Esophagus muscularis mucosa (tissue), 4 donors: ENCODE data around the gene IGFBP2. TPM values are rescaled to one million over a fixed set of nuclear protein-coding genes. Genes with fewer than 3 reads are reported as not detected.
A peak's percentile ranks its signal among the peaks of the same experiment; 100 is the strongest.

Source experiments
- DNase-seq: peaks from one replicate; pipeline ENCODE4 v3.0.0-alpha.2; 2017; ENCODE audit errors: extremely low spot score
- H3K27ac ChIP-seq, 4 donors: fragments of 200-600 bp; sonication (generic); replicated peaks in 1 of 4; 1 replicate in 3 of 4; 2 replicates in 1 of 4; pipeline ENCODE4 v1.5.1; 2016 to 2019; ENCODE audit warnings: mild to moderate bottlenecking in 1 of 4
- H3K27me3 ChIP-seq, 4 donors: fragments of 200-600 bp; sonication (generic); one replicate each; pipeline versions ENCODE4 v1.5.1 to v1.6.0; 2016 to 2019
- H3K36me3 ChIP-seq, 4 donors: fragments of 200-600 bp; sonication (generic); one replicate each; pipeline ENCODE4 v1.5.1; 2016 to 2019
- H3K4me1 ChIP-seq, 4 donors: fragments of 200-600 bp; sonication (generic); one replicate each; pipeline ENCODE4 v1.5.1; 2016 to 2019
- H3K4me3 ChIP-seq, 4 donors: fragments of 200-600 bp; sonication (generic); 1 replicate in 2 of 4; 2 replicates in 2 of 4; pipeline ENCODE4 v1.5.1; 2016 to 2019; ENCODE audit warnings: mild to moderate bottlenecking in 4 of 4, moderate library complexity in 1 of 4
- H3K9me3 ChIP-seq, 4 donors: fragments of 200-600 bp; sonication (generic); 1 replicate in 3 of 4; 2 replicates in 1 of 4; pipeline ENCODE4 v1.5.1; 2016 to 2019
- CTCF ChIP-seq, 3 experiments: fragments of 200-600 bp in 2 of 3; fragments of 450-650 bp in 1 of 3; sonication (generic) in 2 of 3; IDR thresholded peaks; one replicate each; pipeline ENCODE4 v1.5.1; 2017 to 2019; ENCODE audit warnings: antibody characterized with exemption in 3 of 3, mild to moderate bottlenecking in 2 of 3, moderate library complexity in 1 of 3
- EP300 ChIP-seq: sonication (generic); formaldehyde crosslinking; IDR thresholded peaks from one replicate; pipeline ENCODE4 v1.6.1; 2017; ENCODE audit warnings: antibody characterized with exemption
- POLR2A ChIP-seq: fragments of 450-650 bp; IDR thresholded peaks from one replicate; pipeline ENCODE4 v1.6.1; 2017; ENCODE audit warnings: antibody characterized with exemption, moderate library complexity, mild to moderate bottlenecking, low read depth
- POLR2AphosphoS5 ChIP-seq, 2 donors: sonication (generic); formaldehyde crosslinking; IDR thresholded peaks; one replicate each; pipeline ENCODE4 v1.6.1; 2017; ENCODE audit warnings: antibody characterized with exemption in 2 of 2
- WGBS: methylation state at CpG from one replicate; pipeline ENCODE4 v1.1.5; 2018; 5-methylcytosine and 5-hydroxymethylcytosine counted together
- intact Hi-C: fragments of 100-400 bp; cut with DNase I; formaldehyde crosslinking; loops from one replicate; pipeline ENCODE4 v1.15.1; 2023
- total RNA-seq, 4 donors: library from RNA; depleted of rRNA; stranded (reverse); fragments of >200 nt; gene quantifications; one replicate each; pipeline versions ENCODE4 v1.1.0 to v1.2.1, GENCODE V29; 2016

The IGFBP2 gene
- total RNA-seq, 4 donors from 2014 or later = 188 to 446 (median 280) TPM

DNA sequence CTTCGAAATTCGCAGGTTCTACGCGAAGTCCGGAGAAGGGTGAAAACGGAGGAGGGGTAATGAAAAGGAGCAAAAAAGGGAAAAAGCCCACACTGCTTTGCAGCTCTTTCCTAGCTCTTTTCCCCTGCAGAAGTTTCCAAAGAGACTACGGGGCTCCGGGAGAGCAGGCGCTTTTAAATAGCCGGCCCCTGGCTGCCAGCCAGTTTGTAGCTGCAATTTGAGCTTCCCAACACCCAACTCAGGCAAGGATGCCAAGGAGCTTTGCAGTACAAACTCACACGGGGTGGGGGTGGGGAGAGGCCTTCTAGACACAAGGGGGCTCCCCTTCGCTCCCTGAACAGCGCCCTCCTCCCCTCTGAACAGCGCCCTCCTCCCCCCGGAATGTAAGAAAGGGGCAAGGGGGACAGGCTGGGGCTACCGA lies 62.2 kb downstream of the IGFBP2 start, which contains the start of gene IGFBP5:
Gene IGFBP5 (minus strand): TSS at position 149 of the 421 bp plus-strand sequence. CDS start 774 bp downstream, outside the sequence.
- Histone ChIP-seq H3K4me1 (peaks cover 47 to 98% (median 92%) of the 10 kb centered on the region in 4 donors), H3K9me3 (peaks cover 0 to 3% (median 0%) of the 10 kb centered on the region in 4 donors), H3K27me3 (peaks cover 0 to 12% (median 0%) of the 10 kb centered on the region in 4 donors), H3K27ac (peak within 1 kb of the TSS; percentile 84 to 94 (median 88)), H3K36me3 (no peaks in the 10 kb centered on the region), H3K4me3 (peak within 1 kb of the TSS; percentile 70 to 77 (median 74))
- intact Hi-C loops = loop anchor here (5.0 to 10.0 kb wide), 2 partner anchors 467 to 559 kb away; no protein-coding TSS in a partner anchor
- peak; percentile 97 for DNase-seq
- no peak for TF ChIP-seq EP300
- peak in 2 of 3 experiments; percentile 14 to 32 for TF ChIP-seq CTCF (IDR thresholded peaks at IDR 0.05)
- peak; percentile 63 for TF ChIP-seq POLR2A
- peak; percentile 76 to 93 for TF ChIP-seq POLR2AphosphoS5 (IDR thresholded peaks at IDR 0.05)
- WGBS = 6% methylated on average over 13 of the region's 16 CpGs

DNA sequence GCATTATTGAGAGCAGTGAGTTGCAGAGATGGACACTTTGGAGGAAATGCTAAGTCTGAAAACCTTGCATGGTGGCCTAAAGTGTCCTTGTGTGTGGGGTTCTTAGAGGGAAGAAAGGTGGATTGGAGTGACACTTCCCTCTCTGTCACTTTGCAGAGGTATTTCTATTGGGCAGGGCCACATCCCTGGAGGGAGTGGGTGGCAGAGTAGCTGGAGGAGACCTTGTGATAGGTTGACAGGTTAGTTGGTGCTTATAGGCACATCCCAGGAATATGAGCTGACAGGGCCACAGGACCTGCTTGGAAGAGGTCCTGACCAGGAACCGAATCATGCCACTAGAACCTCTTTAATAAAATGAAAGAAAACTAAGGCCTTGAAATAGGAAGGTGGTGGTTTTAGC lies 63.1 kb downstream of the IGFBP2 start:
- DNase-seq = no peak
- 65% methylated on average over 1 of the region's 1 CpG for WGBS
- H3K36me3 ChIP-seq = no peaks in the 10 kb centered on the region

GRCh38 chr2:216696751-216697560 lies 63.7 kb downstream of the IGFBP2 start:
- Histone ChIP-seq H3K4me3 (no peak overlapping the region), H3K4me1 (peaks cover 49 to 90% (median 88%) of the 10 kb centered on the region in 4 donors), H3K27me3 (peaks cover 0 to 12% (median 0%) of the 10 kb centered on the region in 4 donors), H3K27ac (peak overlapping the region; percentile 84 to 94 (median 88)), H3K36me3 (no peaks in the 10 kb centered on the region), H3K9me3 (peaks cover 0 to 3% (median 0%) of the 10 kb centered on the region in 4 donors)
- intact Hi-C loops = loop anchor here (5.0 to 10.0 kb wide), 2 partner anchors 465 to 558 kb away; no protein-coding TSS in a partner anchor
- WGBS = 30% methylated on average over 7 of the region's 7 CpGs
- TF ChIP-seq CTCF (IDR thresholded peaks at IDR 0.05) (peak; percentile 65 to 75 (median 66)), POLR2A (no peak)
- DNase-seq = no peak

More for the DNA sequence above, 63.1 kb downstream of the IGFBP2 start:
- peak overlapping the region; percentile 84 to 94 (median 88) for H3K27ac ChIP-seq
- H3K27me3 ChIP-seq = peaks cover 0 to 12% (median 0%) of the 10 kb centered on the region in 4 donors
- peaks cover 0 to 3% (median 0%) of the 10 kb centered on the region in 4 donors for H3K9me3 ChIP-seq
- no peak overlapping the region for H3K4me3 ChIP-seq
- TF ChIP-seq CTCF (IDR thresholded peaks at IDR 0.05) (no peak), POLR2A (no peak), EP300 (no peak), POLR2AphosphoS5 (IDR thresholded peaks at IDR 0.05) (no peak)
- intact Hi-C loops = loop anchor here (5.0 to 10.0 kb wide), 2 partner anchors 466 to 558 kb away; no protein-coding TSS in a partner anchor
- H3K4me1 ChIP-seq = peaks cover 49 to 96% (median 93%) of the 10 kb centered on the region in 4 donors

GRCh38 chr2:216698293-216698692 lies 65.1 kb downstream of the IGFBP2 start:
- peak overlapping the region; percentile 84 to 94 (median 88) for H3K27ac ChIP-seq
- peaks cover 49 to 80% (median 76%) of the 10 kb centered on the region in 4 donors for H3K4me1 ChIP-seq
- H3K27me3 ChIP-seq = peaks cover 0 to 6% (median 0%) of the 10 kb centered on the region in 4 donors
- H3K4me3 ChIP-seq = no peak overlapping the region
- H3K36me3 ChIP-seq = no peaks in the 10 kb centered on the region
- peaks cover 0 to 3% (median 0%) of the 10 kb centered on the region in 4 donors for H3K9me3 ChIP-seq
- WGBS = 62% methylated on average over 6 of the region's 6 CpGs
- intact Hi-C loops = loop anchor here (2.0 to 10.0 kb wide), 3 partner anchors 464 to 813 kb away; no protein-coding TSS in a partner anchor
- TF ChIP-seq POLR2AphosphoS5 (IDR thresholded peaks at IDR 0.05) (no peak), POLR2A (no peak), CTCF (IDR thresholded peaks at IDR 0.05) (no peak), EP300 (no peak)
- no peak for DNase-seq
